K562 (cell line): ENCODE measurements around the gene PLEKHF1. TPM values are rescaled to one million over a fixed set of nuclear protein-coding genes. Genes with fewer than 3 reads are reported as not detected.

Experiments used
- CREM ChIP-seq: IDR thresholded peaks from 2 replicates; pipeline ENCODE4 v1.6.1; 2014; ENCODE audit warnings: antibody characterized with exemption, low read depth
- HSF4 ChIP-seq: fragments of 250-450 bp; sonication (Bioruptor Pico); IDR thresholded peaks from 2 replicates; pipeline ENCODE4 v2.1.2; 2022; ENCODE audit warnings: mild to moderate bottlenecking, moderate library complexity, borderline replicate concordance
- KDM5B ChIP-seq: fragments of 200-600 bp; sonication (generic); IDR thresholded peaks from 2 replicates; pipeline ENCODE4 v1.6.1; 2012; ENCODE audit warnings: low read depth, mild to moderate bottlenecking, moderate library complexity, low read length, control low read depth, inconsistent platforms; ENCODE audit not compliant: insufficient replicate concordance
- PHTF2 ChIP-seq: fragments of 250-450 bp; sonication (Bioruptor Pico); IDR thresholded peaks from 2 replicates; pipeline ENCODE4 v1.5.0; 2021; ENCODE audit warnings: mild to moderate bottlenecking
- PRPF4 ChIP-seq: fragments of 200-400 bp; formaldehyde crosslinking; IDR thresholded peaks from one replicate; pipeline ENCODE4 v1.6.1; 2017; ENCODE audit warnings: low read length, low read depth, mild to moderate bottlenecking; ENCODE audit not compliant: insufficient read depth, poor library complexity, severe bottlenecking
- RBBP5 ChIP-seq: fragments of 200-600 bp; sonication (generic); IDR thresholded peaks from 2 replicates; pipeline ENCODE4 v1.6.1; 2012; ENCODE audit warnings: borderline replicate concordance, mild to moderate bottlenecking, low read length, control low read depth, inconsistent platforms; ENCODE audit not compliant: insufficient read depth, poor library complexity, severe bottlenecking
- RBM34 ChIP-seq: fragments of 200-400 bp; formaldehyde crosslinking; IDR thresholded peaks from 2 replicates; pipeline ENCODE4 v1.6.1; 2018; ENCODE audit warnings: low read length, borderline replicate concordance; ENCODE audit not compliant: insufficient read depth
- TAL1 ChIP-seq: fragments of 450-650 bp; IDR thresholded peaks from 2 replicates; pipeline ENCODE4 v1.6.1; 2016; ENCODE audit warnings: mild to moderate bottlenecking
- TBL1XR1 ChIP-seq, 2 experiments: IDR thresholded peaks; 2 replicates each; pipeline ENCODE4 v1.6.1; 2012; ENCODE audit warnings: improper control_type of control experiment in 2 of 2, low read length in 2 of 2, mild to moderate bottlenecking in 1 of 2
- ZBTB7A ChIP-seq: IDR thresholded peaks from 2 replicates; pipeline ENCODE4 v1.6.1; 2011; ENCODE audit warnings: low read depth, mild to moderate bottlenecking, low read length, moderate library complexity, borderline replicate concordance; ENCODE audit not compliant: control insufficient read depth
- ZNF263 ChIP-seq: sonication (generic); formaldehyde crosslinking; IDR thresholded peaks from 2 replicates; pipeline ENCODE4 v1.8.0; 2022; ENCODE audit warnings: mild to moderate bottlenecking, missing genetic modification reagents, borderline replicate concordance
- polyA plus RNA-seq, 8 experiments: library from polyadenylated mRNA; depleted of rRNA in 4 of 8; stranded (reverse) in 5 of 8; unstranded in 3 of 8; fragments of >200 nt; fragmentation: Nextera tagmentation in 2 of 8; fragmentation: Illumina TruSeq in 1 of 8; extraction: Ambion mirVana in 2 of 8; extraction: Trizol in 1 of 8; gene quantifications; 2 replicates each; pipeline versions ENCODE4 v1.2.1 to v1.2.3, GENCODE V29; 2011 to 2014; ENCODE audit warnings: inconsistent platforms in 1 of 8, missing spikeins in 1 of 8
- total RNA-seq, 7 experiments: library from RNA; depleted of rRNA in 6 of 7; stranded (reverse); fragments of >200 nt in 6 of 7; fragmentation: Illumina TruSeq in 2 of 7; extraction: Trizol in 2 of 7; gene quantifications; 2 replicates each; pipeline versions ENCODE4 v1.2.1 to v1.2.3, GENCODE V29; 2011 to 2021; ENCODE audit warnings: low replicate concordance in 1 of 7
- TF ChIP-seq, protein P1 (sequence below), 2 experiments: IDR thresholded peaks; 2 replicates each; pipeline ENCODE4 v1.6.1; 2011; ENCODE audit warnings: borderline replicate concordance in 1 of 2, control low read depth in 1 of 2, low read depth in 1 of 2, low read length in 1 of 2, mild to moderate bottlenecking in 1 of 2, mixed read lengths in 1 of 2, moderate library complexity in 1 of 2; ENCODE audit not compliant: insufficient read depth in 1 of 2, insufficient read length in 1 of 2, poor library complexity in 1 of 2, severe bottlenecking in 1 of 2; ENCODE audit errors: extremely low read depth in 1 of 2
- TF ChIP-seq, protein P2 (sequence below): sonication (generic); formaldehyde crosslinking; IDR thresholded peaks from 2 replicates; pipeline ENCODE4 v1.8.0; 2022; ENCODE audit warnings: missing genetic modification reagents, mild to moderate bottlenecking, borderline replicate concordance
- TF ChIP-seq, protein P3 (sequence below): fragments of 450-650 bp; IDR thresholded peaks from one replicate; pipeline ENCODE4 v1.6.1; 2018; ENCODE audit warnings: mild to moderate bottlenecking, moderate library complexity; ENCODE audit not compliant: partially characterized antibody
- TF ChIP-seq, protein P4 (sequence below): sonication (generic); formaldehyde crosslinking; IDR thresholded peaks from 2 replicates; pipeline ENCODE4 v1.8.0; 2022; ENCODE audit warnings: mild to moderate bottlenecking, missing genetic modification reagents

The PLEKHF1 gene
- total and polyA plus RNA-seq, 9 of the 15 experiments (the other 6 are each of a cell fraction or from before 2014, with no cell fraction given): 0.07 to 13.4 (median 3.9) TPM; not detected in 1

DNA sequence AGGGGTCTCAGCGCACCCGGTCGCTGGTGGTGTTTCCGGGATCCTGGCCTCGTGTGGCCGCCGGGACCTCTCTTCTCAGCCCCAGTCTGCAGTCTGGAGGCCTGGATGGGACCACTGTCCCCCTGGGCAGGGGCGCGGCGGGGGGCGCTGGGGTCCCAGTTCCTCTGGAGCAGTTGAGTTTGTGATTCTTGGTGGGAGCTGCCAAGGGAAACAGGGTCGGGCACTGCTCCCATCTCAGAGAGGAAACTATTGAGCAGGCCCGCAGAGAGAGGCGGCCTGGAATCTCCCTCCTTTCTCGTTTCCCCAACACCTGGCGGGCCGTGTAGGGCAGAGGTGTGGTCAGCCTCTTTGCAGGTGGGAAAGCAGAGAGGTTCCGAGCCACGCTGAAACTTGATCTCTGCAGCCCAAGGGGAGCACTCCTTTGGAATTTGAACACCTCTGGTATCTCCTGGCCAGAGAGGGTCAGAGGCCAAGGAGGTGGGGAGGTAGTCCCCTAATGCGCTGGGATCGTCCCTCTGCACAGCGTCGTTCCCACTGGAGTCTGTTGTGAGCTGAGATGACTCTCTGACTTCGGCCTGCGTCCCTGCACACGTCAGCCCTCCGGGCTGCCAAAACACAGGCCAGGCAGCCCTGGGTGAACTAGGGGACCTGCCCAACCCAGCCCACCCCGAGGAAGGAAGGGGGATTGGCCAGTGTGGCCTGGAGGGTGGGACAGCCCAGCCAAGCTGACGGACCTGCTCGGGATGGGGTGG is 741 bp downstream of the PLEKHF1 start (continued):
- TF ChIP-seq PRPF4: no peak
- TF ChIP-seq CREM: 0 out of 2 replicates have a peak, but pooled peaks have one; percentile 3
- TF ChIP-seq, protein P1, sequence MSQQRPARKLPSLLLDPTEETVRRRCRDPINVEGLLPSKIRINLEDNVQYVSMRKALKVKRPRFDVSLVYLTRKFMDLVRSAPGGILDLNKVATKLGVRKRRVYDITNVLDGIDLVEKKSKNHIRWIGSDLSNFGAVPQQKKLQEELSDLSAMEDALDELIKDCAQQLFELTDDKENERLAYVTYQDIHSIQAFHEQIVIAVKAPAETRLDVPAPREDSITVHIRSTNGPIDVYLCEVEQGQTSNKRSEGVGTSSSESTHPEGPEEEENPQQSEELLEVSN (IDR thresholded peaks at IDR 0.05; ENCODE audit: borderline replicate concordance in 1 of 2, extremely low read depth in 1 of 2, insufficient read depth in 1 of 2, insufficient read length in 1 of 2, low read depth in 1 of 2, low read length in 1 of 2, poor library complexity in 1 of 2, severe bottlenecking in 1 of 2): peak in 1 of 2 experiments; percentile 3
- no peak for TF ChIP-seq TBL1XR1 (IDR thresholded peaks at IDR 0.05; ENCODE audit: low read length in 2 of 2)
- TF ChIP-seq PHTF2 (CRISPR knock-in tag): no peak
- TF ChIP-seq, protein P2, sequence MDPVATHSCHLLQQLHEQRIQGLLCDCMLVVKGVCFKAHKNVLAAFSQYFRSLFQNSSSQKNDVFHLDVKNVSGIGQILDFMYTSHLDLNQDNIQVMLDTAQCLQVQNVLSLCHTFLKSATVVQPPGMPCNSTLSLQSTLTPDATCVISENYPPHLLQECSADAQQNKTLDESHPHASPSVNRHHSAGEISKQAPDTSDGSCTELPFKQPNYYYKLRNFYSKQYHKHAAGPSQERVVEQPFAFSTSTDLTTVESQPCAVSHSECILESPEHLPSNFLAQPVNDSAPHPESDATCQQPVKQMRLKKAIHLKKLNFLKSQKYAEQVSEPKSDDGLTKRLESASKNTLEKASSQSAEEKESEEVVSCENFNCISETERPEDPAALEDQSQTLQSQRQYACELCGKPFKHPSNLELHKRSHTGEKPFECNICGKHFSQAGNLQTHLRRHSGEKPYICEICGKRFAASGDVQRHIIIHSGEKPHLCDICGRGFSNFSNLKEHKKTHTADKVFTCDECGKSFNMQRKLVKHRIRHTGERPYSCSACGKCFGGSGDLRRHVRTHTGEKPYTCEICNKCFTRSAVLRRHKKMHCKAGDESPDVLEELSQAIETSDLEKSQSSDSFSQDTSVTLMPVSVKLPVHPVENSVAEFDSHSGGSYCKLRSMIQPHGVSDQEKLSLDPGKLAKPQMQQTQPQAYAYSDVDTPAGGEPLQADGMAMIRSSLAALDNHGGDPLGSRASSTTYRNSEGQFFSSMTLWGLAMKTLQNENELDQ (CRISPR knock-in tag): no peak
- TF ChIP-seq, protein P3, sequence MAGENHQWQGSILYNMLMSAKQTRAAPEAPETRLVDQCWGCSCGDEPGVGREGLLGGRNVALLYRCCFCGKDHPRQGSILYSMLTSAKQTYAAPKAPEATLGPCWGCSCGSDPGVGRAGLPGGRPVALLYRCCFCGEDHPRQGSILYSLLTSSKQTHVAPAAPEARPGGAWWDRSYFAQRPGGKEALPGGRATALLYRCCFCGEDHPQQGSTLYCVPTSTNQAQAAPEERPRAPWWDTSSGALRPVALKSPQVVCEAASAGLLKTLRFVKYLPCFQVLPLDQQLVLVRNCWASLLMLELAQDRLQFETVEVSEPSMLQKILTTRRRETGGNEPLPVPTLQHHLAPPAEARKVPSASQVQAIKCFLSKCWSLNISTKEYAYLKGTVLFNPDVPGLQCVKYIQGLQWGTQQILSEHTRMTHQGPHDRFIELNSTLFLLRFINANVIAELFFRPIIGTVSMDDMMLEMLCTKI: no peak
- no peak for TF ChIP-seq TAL1
- TF ChIP-seq HSF4 (CRISPR knock-in tag): no peak
- TF ChIP-seq, protein P4, sequence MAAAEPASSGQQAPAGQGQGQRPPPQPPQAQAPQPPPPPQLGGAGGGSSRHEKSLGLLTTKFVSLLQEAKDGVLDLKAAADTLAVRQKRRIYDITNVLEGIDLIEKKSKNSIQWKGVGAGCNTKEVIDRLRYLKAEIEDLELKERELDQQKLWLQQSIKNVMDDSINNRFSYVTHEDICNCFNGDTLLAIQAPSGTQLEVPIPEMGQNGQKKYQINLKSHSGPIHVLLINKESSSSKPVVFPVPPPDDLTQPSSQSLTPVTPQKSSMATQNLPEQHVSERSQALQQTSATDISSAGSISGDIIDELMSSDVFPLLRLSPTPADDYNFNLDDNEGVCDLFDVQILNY (CRISPR knock-in tag): no peak
- peak; percentile 44; the same call in 1 of the 2 replicates for TF ChIP-seq ZNF263 (CRISPR knock-in tag)
- no peak for TF ChIP-seq RBM34
- peak; percentile 30; the same call in 1 of the 2 replicates for TF ChIP-seq ZBTB7A
- TF ChIP-seq RBBP5: peak; percentile 53
- peak; percentile 11 for TF ChIP-seq KDM5B
